ENCODE data around the gene ZBED1. TPM values are rescaled to one million over a fixed set of nuclear protein-coding genes. Genes with fewer than 3 reads are reported as not detected.

The ZBED1 gene
- total and polyA plus RNA-seq, 9 of the 15 experiments (the other 6 are each of a cell fraction or from before 2014, with no cell fraction given), result 0.61 to 27.6 (median 13.9) TPM

GRCh38 chrX:2462074-2462473 is 38.7 kb downstream of the ZBED1 start (continued):
- no peak for TF ChIP-seq ID3 (CRISPR knock-in tag; IDR thresholded peaks at IDR 0.05)
- TF ChIP-seq ID3 (tag; IDR thresholded peaks at IDR 0.05), result no peak
- TF ChIP-seq ZFP91 (CRISPR knock-in tag; IDR thresholded peaks at IDR 0.05), result no peak

GRCh38 chrX:2461711-2462016 is 39.1 kb downstream of the ZBED1 start:
- Histone ChIP-seq H3K4me1 (replicated peaks in 1 of 2; ENCODE audit: control insufficient read depth in 2 of 2, insufficient read depth in 2 of 2, low read length in 2 of 2) (no peaks in the 10 kb centered on the region; a peak in 2 of 5 replicates), H3K4me3 (no peak overlapping the region), H3K27ac (ENCODE audit: extremely low read depth, low read depth, low read length) (no peak overlapping the region), H2AFZ (ENCODE audit: low read depth, low read length) (no peak overlapping the region), H3K4me2 (ENCODE audit: insufficient read depth, low read length) (no peak overlapping the region), H3K27me3 (ENCODE audit: control insufficient read depth in 2 of 2, insufficient read depth in 2 of 2, low read length in 2 of 2) (no peaks in the 10 kb centered on the region), H4K20me1 (replicated peaks; ENCODE audit: control insufficient read depth, insufficient read depth, low read length) (no peaks in the 10 kb centered on the region), H3K9me3 (replicated peaks; ENCODE audit: control insufficient read depth, insufficient read depth, low read depth, low read length) (no peaks in the 10 kb centered on the region), H3K9ac (ENCODE audit: insufficient read depth in 1 of 2, low read depth in 2 of 2, low read length in 2 of 2) (no peak overlapping the region), H3K79me2 (ENCODE audit: control insufficient read depth, insufficient read depth, low read length) (peaks cover 10% of the 10 kb centered on the region; the same call in 2 of the 3 replicates), H3K9me1 (ENCODE audit: control insufficient read depth, insufficient read depth, low read length) (no peaks in the 10 kb centered on the region), H3K36me3 (ENCODE audit: control insufficient read depth, insufficient read depth, low read length) (no peaks in the 10 kb centered on the region)
- WGBS (ENCODE audit: insufficient coverage, low coverage, missing lambda C conversion rate), result 89% methylated on average over 8 of the region's 8 CpGs
- ATAC-seq (no peak), DNase-seq (ENCODE audit: extremely low read depth in 1 of 4, low spot score in 3 of 4) (no peak), FAIRE-seq (no peak)
- in situ Hi-C loops (cut with MboI), result loop anchor here (10.0 kb wide), 1 partner anchor 797 kb away; no protein-coding TSS in a partner anchor
- POLR2A ChIA-PET, result no interaction called here
- intact Hi-C loops (cut with micrococcal nuclease), result loop anchor here (5.0 kb wide), 2 partner anchors 229 to 809 kb away; no protein-coding TSS in a partner anchor
- TF ChIP-seq HES1 (IDR thresholded peaks at IDR 0.05; ENCODE audit: low read depth) (no peak), PCBP2 (IDR thresholded peaks at IDR 0.05; ENCODE audit: low read depth, low read length, poor library complexity, severe bottlenecking) (no peak), CBX5 (IDR thresholded peaks at IDR 0.05; ENCODE audit: borderline replicate concordance, low read depth) (no peak), ZNF23 (CRISPR knock-in tag; IDR thresholded peaks at IDR 0.05) (no peak), ZNF77 (CRISPR knock-in tag; IDR thresholded peaks at IDR 0.05) (no peak)
- CTCF ChIA-PET (ENCODE audit: low intra/inter-chr PET ratio), result no interaction called here
- BruUV-seq (replicated peaks), result no TSS peak
